ENCODE results near the gene SMIM10L1. TPM values are rescaled to one million over a fixed set of nuclear protein-coding genes. Genes with fewer than 3 reads are reported as not detected.

The SMIM10L1 gene
- total RNA-seq, 2 donors from 2014 or later = 9.8 to 10.8 TPM

- Histone ChIP-seq H3K36me3 (no peaks in the 10 kb centered on the region), H3K27ac (no peak overlapping the region), H3K9me3 (no peaks in the 10 kb centered on the region), H3K4me3 (no peak overlapping the region), H3K27me3 (replicated peaks; ENCODE audit: insufficient read depth) (no peaks in the 10 kb centered on the region), H3K4me1 (replicated peaks) (no peaks in the 10 kb centered on the region)
- intact Hi-C loops (cut with DNase I) = no loop called here
- no peak for DNase-seq (ENCODE audit: low spot score)
- TF ChIP-seq POLR2AphosphoS5 (IDR thresholded peaks at IDR 0.05) (no peak), CTCF (IDR thresholded peaks at IDR 0.05) (no peak), POLR2A (IDR thresholded peaks at IDR 0.05) (no peak)
Measured at GRCh38 chr12:11182529-11182928, 11.5 kb downstream of the SMIM10L1 start.

- no peak for DNase-seq (ENCODE audit: low spot score)
- TF ChIP-seq CTCF (IDR thresholded peaks at IDR 0.05) (no peak), POLR2A (IDR thresholded peaks at IDR 0.05) (no peak), POLR2AphosphoS5 (IDR thresholded peaks at IDR 0.05) (no peak)
- H3K27ac ChIP-seq = no peak overlapping the region
- H3K9me3 ChIP-seq = no peaks in the 10 kb centered on the region
- H3K27me3 ChIP-seq (replicated peaks; ENCODE audit: insufficient read depth) = no peaks in the 10 kb centered on the region
- H3K4me1 ChIP-seq (replicated peaks) = no peaks in the 10 kb centered on the region
- intact Hi-C loops (cut with DNase I) = no loop called here
- H3K4me3 ChIP-seq = no peak overlapping the region
- H3K36me3 ChIP-seq = no peaks in the 10 kb centered on the region
Measured at GRCh38 chr12:11183011-11183410, 12.0 kb downstream of the SMIM10L1 start.

- Histone ChIP-seq H3K4me3 (no peak within 1 kb of the TSS), H3K27ac (no peak within 1 kb of the TSS), H3K9me3 (no peaks in the 10 kb centered on the region), H3K4me1 (replicated peaks) (no peaks in the 10 kb centered on the region), H3K27me3 (replicated peaks; ENCODE audit: insufficient read depth) (no peaks in the 10 kb centered on the region), H3K36me3 (no peaks in the 10 kb centered on the region)
- DNase-seq (ENCODE audit: low spot score) = no peak
- WGBS = 50% methylated on average over 2 of the region's 2 CpGs
- TF ChIP-seq CTCF (IDR thresholded peaks at IDR 0.05) (no peak), POLR2A (IDR thresholded peaks at IDR 0.05) (no peak)
- intact Hi-C loops (cut with DNase I) = no loop called here
Measured at GRCh38 chr12:11186837-11187236, 15.8 kb downstream of the SMIM10L1 start, which contains the start of gene TAS2R42. TSS of gene TAS2R42 (minus strand) at chr12:11186937. CDS start at chr12:11186937, 0 bp downstream.

GRCh38 chr12:11202811-11203210 is 31.8 kb downstream of the SMIM10L1 start:
- Histone ChIP-seq H3K36me3 (no peaks in the 10 kb centered on the region), H3K9me3 (no peaks in the 10 kb centered on the region), H3K4me3 (no peak overlapping the region), H3K27ac (no peak overlapping the region), H3K4me1 (replicated peaks) (no peaks in the 10 kb centered on the region), H3K27me3 (replicated peaks; ENCODE audit: insufficient read depth) (no peaks in the 10 kb centered on the region)
- intact Hi-C loops (cut with DNase I) = no loop called here
- TF ChIP-seq POLR2A (IDR thresholded peaks at IDR 0.05) = no peak
- no peak for TF ChIP-seq POLR2AphosphoS5 (IDR thresholded peaks at IDR 0.05)
- TF ChIP-seq CTCF (IDR thresholded peaks at IDR 0.05) = no peak
- no peak for DNase-seq (ENCODE audit: low spot score)

GRCh38 chr12:11204173-11204572 is 33.2 kb downstream of the SMIM10L1 start:
- H3K27me3 ChIP-seq (replicated peaks; ENCODE audit: insufficient read depth) = no peaks in the 10 kb centered on the region
- no peak for DNase-seq (ENCODE audit: low spot score)
- H3K4me1 ChIP-seq (replicated peaks) = no peaks in the 10 kb centered on the region
- H3K9me3 ChIP-seq = no peaks in the 10 kb centered on the region
- no peaks in the 10 kb centered on the region for H3K36me3 ChIP-seq
- 95% methylated on average over 3 of the region's 3 CpGs for WGBS
- no peak for TF ChIP-seq CTCF (IDR thresholded peaks at IDR 0.05)
- TF ChIP-seq POLR2AphosphoS5 (IDR thresholded peaks at IDR 0.05) = no peak
- TF ChIP-seq POLR2A (IDR thresholded peaks at IDR 0.05) = no peak
- H3K27ac ChIP-seq = no peak overlapping the region
- intact Hi-C loops (cut with DNase I) = no loop called here
- no peak overlapping the region for H3K4me3 ChIP-seq
